ENCODE results near the gene AGPAT1. TPM values are rescaled to one million over a fixed set of nuclear protein-coding genes. Genes with fewer than 3 reads are reported as not detected.

The AGPAT1 gene
- total and polyA plus RNA-seq, 7 donors, result 35.0 to 77.8 (median 47.4) TPM

DNA sequence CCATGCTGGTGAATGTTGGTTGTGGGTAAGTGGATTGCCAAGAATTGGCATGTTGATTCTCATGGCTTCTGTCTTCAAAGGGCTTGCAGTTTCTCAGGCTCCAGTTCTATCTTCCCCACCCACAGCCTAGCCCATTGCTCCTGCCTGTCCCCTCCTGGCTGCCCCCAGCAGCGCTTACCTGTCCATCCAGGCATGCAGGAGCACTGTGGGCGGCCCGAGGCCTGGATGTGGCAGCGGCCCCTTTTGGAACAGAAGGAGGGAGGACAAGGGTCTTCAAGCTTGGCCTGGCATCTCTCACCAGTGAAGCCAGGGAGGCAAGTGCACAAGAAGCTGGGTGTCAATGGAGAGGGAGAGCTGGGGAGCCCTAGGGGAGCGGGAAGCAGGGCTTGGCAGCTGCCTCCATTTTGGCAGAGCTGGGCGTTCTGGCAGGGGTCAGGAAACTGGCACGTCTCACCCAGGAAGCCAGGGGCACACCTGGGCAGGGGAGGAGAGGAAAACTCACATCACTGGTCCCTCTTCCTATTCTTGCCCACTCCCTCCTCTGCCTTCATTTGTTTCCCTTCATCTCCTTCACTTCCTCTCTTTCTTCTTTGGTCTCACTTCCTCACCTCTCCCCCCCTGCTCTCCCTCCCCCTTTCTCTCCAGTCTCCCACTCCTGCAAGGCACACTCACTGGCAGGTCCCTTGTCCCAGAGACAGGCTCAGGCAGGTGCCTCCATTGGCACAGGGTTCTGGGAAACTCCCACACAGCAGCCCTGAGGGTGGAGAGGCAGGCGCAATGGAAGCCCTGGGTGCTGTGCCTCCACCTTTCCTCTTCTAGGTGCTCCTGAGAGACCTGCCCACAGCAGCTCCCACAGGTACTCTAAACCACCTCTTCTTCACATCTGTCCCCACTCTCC lies 46.7 kb upstream of the AGPAT1 start:
- no peak overlapping the region for H3K27ac ChIP-seq
- peak overlapping the region; percentile 53 for H3K4me3 ChIP-seq
- TF ChIP-seq, protein P1, sequence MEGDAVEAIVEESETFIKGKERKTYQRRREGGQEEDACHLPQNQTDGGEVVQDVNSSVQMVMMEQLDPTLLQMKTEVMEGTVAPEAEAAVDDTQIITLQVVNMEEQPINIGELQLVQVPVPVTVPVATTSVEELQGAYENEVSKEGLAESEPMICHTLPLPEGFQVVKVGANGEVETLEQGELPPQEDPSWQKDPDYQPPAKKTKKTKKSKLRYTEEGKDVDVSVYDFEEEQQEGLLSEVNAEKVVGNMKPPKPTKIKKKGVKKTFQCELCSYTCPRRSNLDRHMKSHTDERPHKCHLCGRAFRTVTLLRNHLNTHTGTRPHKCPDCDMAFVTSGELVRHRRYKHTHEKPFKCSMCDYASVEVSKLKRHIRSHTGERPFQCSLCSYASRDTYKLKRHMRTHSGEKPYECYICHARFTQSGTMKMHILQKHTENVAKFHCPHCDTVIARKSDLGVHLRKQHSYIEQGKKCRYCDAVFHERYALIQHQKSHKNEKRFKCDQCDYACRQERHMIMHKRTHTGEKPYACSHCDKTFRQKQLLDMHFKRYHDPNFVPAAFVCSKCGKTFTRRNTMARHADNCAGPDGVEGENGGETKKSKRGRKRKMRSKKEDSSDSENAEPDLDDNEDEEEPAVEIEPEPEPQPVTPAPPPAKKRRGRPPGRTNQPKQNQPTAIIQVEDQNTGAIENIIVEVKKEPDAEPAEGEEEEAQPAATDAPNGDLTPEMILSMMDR (IDR thresholded peaks at IDR 0.05), result no peak
- H3K36me3 ChIP-seq (ENCODE audit: insufficient read depth in 1 of 2, low read depth in 1 of 2), result no peaks in the 10 kb centered on the region
- ATAC-seq, result no peak
- peaks cover 0 to 4% (median 0%) of the 10 kb centered on the region in 3 donors for H3K27me3 ChIP-seq (ENCODE audit: insufficient read depth in 3 of 3, low read length in 2 of 3)
- no peaks in the 10 kb centered on the region for H3K9me3 ChIP-seq
- no peaks in the 10 kb centered on the region for H3K4me1 ChIP-seq
- intact Hi-C loops (cut with DNase I), result no loop called here
- WGBS, 3 donors, result 73 to 84% (median 81%) methylated on average over 7 to 8 of the region's 8 CpGs
- DNase-seq, result no peak

DNA sequence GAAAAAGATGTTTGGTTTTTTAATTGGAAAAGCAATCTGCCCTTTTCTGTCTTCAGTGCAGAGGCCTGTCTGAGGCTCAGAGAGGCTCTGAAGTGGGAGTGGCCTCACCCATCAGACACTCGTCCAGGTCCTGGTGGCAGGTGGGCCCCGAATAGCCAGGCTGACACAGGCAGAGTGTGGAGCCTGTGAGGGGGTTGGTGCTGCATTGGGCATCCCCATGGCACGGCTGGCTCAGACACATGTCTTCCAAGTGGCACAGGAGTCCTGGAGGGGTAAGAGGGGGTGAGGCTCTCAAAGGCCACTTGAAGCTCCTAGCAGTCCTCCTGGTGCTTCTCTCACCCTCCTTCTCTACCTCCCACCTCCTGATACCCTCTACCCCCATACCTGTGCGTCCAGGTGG lies 44.1 kb upstream of the AGPAT1 start:
- intact Hi-C loops (cut with DNase I), result no loop called here
- H3K4me1 ChIP-seq, result no peaks in the 10 kb centered on the region
- ATAC-seq, result no peak
- no peak for DNase-seq
- peaks cover 0 to 4% (median 0%) of the 10 kb centered on the region in 3 donors for H3K27me3 ChIP-seq (ENCODE audit: insufficient read depth in 3 of 3, low read length in 2 of 3)
- WGBS, 3 donors, result 53 to 70% (median 66%) methylated on average over 4 of the region's 4 CpGs
- no peak overlapping the region for H3K4me3 ChIP-seq
- no peak overlapping the region for H3K27ac ChIP-seq
- TF ChIP-seq, protein P1 (IDR thresholded peaks at IDR 0.05), result no peak
- H3K9me3 ChIP-seq, result no peaks in the 10 kb centered on the region
- H3K36me3 ChIP-seq (ENCODE audit: insufficient read depth in 1 of 2, low read depth in 1 of 2), result no peaks in the 10 kb centered on the region

DNA sequence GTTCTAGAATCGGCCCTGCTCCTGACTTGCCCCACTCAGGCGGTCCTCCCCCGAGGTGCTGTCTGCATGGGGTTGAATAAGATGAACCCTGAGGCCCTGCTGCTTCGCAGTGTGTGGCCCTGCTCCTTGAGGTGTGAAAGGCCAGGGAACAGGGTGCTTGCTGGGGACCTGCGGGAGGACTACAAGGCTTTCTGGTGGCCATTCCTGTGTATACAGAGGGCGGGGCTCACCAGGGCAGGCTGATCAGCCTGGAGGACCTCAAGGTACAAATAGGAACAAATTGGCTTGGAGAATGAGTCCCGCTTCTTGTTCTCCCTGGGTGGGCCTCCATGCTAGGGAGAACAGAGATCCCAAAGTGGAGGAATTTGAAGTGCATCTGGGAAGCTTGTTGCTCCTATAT lies 42.3 kb upstream of the AGPAT1 start:
- intact Hi-C loops (cut with DNase I), result no loop called here
- Histone ChIP-seq H3K4me1 (no peaks in the 10 kb centered on the region), H3K27me3 (ENCODE audit: insufficient read depth in 3 of 3, low read length in 2 of 3) (peaks cover 0 to 4% (median 0%) of the 10 kb centered on the region in 3 donors), H3K36me3 (ENCODE audit: insufficient read depth in 1 of 2, low read depth in 1 of 2) (peaks cover 0 to 4% of the 10 kb centered on the region in 2 donors), H3K4me3 (no peak overlapping the region), H3K27ac (no peak overlapping the region), H3K9me3 (no peaks in the 10 kb centered on the region)
- TF ChIP-seq, protein P1 (IDR thresholded peaks at IDR 0.05), result no peak
- WGBS, 3 donors, result 68 to 81% (median 78%) methylated on average over 7 of the region's 7 CpGs
- ATAC-seq, result no peak
- no peak for DNase-seq

DNA sequence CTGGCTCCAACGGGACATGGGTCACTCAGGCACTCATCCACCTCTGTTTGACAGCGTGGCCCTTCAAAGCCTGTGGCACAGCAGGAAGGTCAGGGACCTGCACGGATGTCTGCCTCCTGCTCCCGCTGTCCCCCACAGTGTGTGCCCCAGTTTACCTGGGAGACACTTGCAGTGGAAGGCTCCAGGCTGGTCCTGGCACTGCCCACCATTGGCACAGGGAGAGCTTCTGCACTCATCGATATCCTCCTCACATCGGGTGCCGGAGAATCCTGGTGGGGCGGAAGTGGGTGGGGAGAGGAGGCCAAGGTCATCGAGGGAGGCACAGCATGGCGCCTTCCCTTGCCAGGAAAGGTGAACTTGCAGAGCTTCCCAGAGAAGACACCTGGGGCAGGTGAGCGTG lies 41.1 kb upstream of the AGPAT1 start:
- Histone ChIP-seq H3K4me3 (no peak overlapping the region), H3K27me3 (ENCODE audit: insufficient read depth in 3 of 3, low read length in 2 of 3) (peaks cover 0 to 4% (median 0%) of the 10 kb centered on the region in 3 donors), H3K4me1 (no peaks in the 10 kb centered on the region), H3K9me3 (no peaks in the 10 kb centered on the region), H3K36me3 (ENCODE audit: insufficient read depth in 1 of 2, low read depth in 1 of 2) (peaks cover 0 to 4% of the 10 kb centered on the region in 2 donors), H3K27ac (no peak overlapping the region)
- WGBS, 3 donors, result 84 to 86% (median 85%) methylated on average over 11 of the region's 11 CpGs
- intact Hi-C loops (cut with DNase I), result no loop called here
- TF ChIP-seq, protein P1 (IDR thresholded peaks at IDR 0.05), result no peak
- DNase-seq (no peak), ATAC-seq (no peak)
